WI38 (cell line): ENCODE data around the gene AFF3.

Experiments used
- H3K4me3 ChIP-seq: 2 replicates; pipeline ENCODE4 v1.5.1; 2011; ENCODE audit warnings: low read depth, mild to moderate bottlenecking, control low read depth, low read length
- CTCF ChIP-seq: IDR thresholded peaks from 2 replicates; pipeline ENCODE4 v1.5.1; 2012; ENCODE audit warnings: low read depth, mild to moderate bottlenecking, control low read depth, low read length

AFF3 gene

GRCh38 chr2:99787769-99788382 lies 354.5 kb downstream of the AFF3 start:
- TF ChIP-seq CTCF = no peak

GRCh38 chr2:99786636-99787390 lies 355.6 kb downstream of the AFF3 start:
- no peak for TF ChIP-seq CTCF

More at GRCh38 chr2:99787769-99788382, 354.5 kb downstream of the AFF3 start:
- H3K4me3 ChIP-seq = no peak overlapping the region

GRCh38 chr2:99784946-99785345 lies 357.4 kb downstream of the AFF3 start:
- TF ChIP-seq CTCF = no peak
- no peak overlapping the region for H3K4me3 ChIP-seq

More at GRCh38 chr2:99786636-99787390, 355.6 kb downstream of the AFF3 start:
- no peak overlapping the region for H3K4me3 ChIP-seq

GRCh38 chr2:99784282-99784681 lies 358.1 kb downstream of the AFF3 start:
- TF ChIP-seq CTCF = no peak
- H3K4me3 ChIP-seq = no peak overlapping the region

GRCh38 chr2:99780276-99780675 lies 362.1 kb downstream of the AFF3 start:
- no peak for TF ChIP-seq CTCF
- no peak overlapping the region for H3K4me3 ChIP-seq

GRCh38 chr2:99779276-99779675 lies 363.1 kb downstream of the AFF3 start:
- no peak for TF ChIP-seq CTCF

GRCh38 chr2:99777656-99778290 lies 364.6 kb downstream of the AFF3 start:
- H3K4me3 ChIP-seq = no peak overlapping the region
- TF ChIP-seq CTCF = no peak

More at GRCh38 chr2:99779276-99779675, 363.1 kb downstream of the AFF3 start:
- H3K4me3 ChIP-seq = no peak overlapping the region
